Activated T-helper 1 cell treated with anti-CD3 and anti-CD28 coated beads, Interleukin-12 subunit alpha, Interleukin-12 subunit beta, Interleukin-2, Interleukin-4 antibody, amounts not matched to agents 30 ng/mL and 10 ng/mL and 1 ng/mL, durations not matched to agents 14 hours and 24 hours and 36 hours (primary cell): ENCODE results near the gene PRR3. TPM values are rescaled to one million over a fixed set of nuclear protein-coding genes. Genes with fewer than 3 reads are reported as not detected.
A peak's percentile ranks its signal among the peaks of the same experiment; 100 is the strongest.

ENCODE experiments used
- DNase-seq: peaks from one replicate; pipeline ENCODE4 v3.0.0; 2021; ENCODE audit warnings: low spot score
- H3K27ac Mint-ChIP-seq: one replicate; pipeline ENCODE4 v1.8.0; 2021; ENCODE audit warnings: mild to moderate bottlenecking, mixed read lengths
- H3K27me3 Mint-ChIP-seq: one replicate; pipeline ENCODE4 v1.8.0; 2022; ENCODE audit warnings: mild to moderate bottlenecking, moderate library complexity, mixed read lengths; ENCODE audit not compliant: insufficient read depth
- H3K36me3 Mint-ChIP-seq: one replicate; pipeline ENCODE4 v1.8.0; 2021; ENCODE audit warnings: low read depth, mixed read lengths
- H3K4me1 Mint-ChIP-seq: one replicate; pipeline ENCODE4 v1.8.0; 2021; ENCODE audit warnings: low read depth, mixed read lengths
- H3K4me3 Mint-ChIP-seq: one replicate; pipeline ENCODE4 v1.8.0; 2021; ENCODE audit warnings: mild to moderate bottlenecking, moderate library complexity, mixed read lengths
- H3K9me3 Mint-ChIP-seq: one replicate; pipeline ENCODE4 v1.8.0; 2021; ENCODE audit warnings: mixed read lengths
- intact Hi-C: fragments of 100-400 bp; cut with micrococcal nuclease; formaldehyde crosslinking; loops from one replicate; pipeline ENCODE4 v1.15.1; 2024
- total RNA-seq: library from RNA; stranded (reverse); gene quantifications from 2 replicates; pipeline ENCODE4 v1.2.3, GENCODE V29; 2022

Gene PRR3
- total RNA-seq, 1 donor from 2014 or later: 41.6 TPM

- no peaks in the 10 kb centered on the region for H3K27me3 Mint-ChIP-seq
- peaks cover 33% of the 10 kb centered on the region for H3K4me1 Mint-ChIP-seq
- peaks cover 23% of the 10 kb centered on the region for H3K36me3 Mint-ChIP-seq
- H3K27ac Mint-ChIP-seq: no peak overlapping the region
- DNase-seq: no peak
- no peak overlapping the region for H3K4me3 Mint-ChIP-seq
- no peaks in the 10 kb centered on the region for H3K9me3 Mint-ChIP-seq
- intact Hi-C loops: loop anchor here (1.0 to 2.0 kb wide), 4 partner anchors 15 to 543 kb away; no protein-coding TSS in a partner anchor
Observed at GRCh38 chr6:30543821-30544220, 13.3 kb upstream of the PRR3 start.

GRCh38 chr6:30544666-30545272, 12.3 kb upstream of the PRR3 start:
- peaks cover 33% of the 10 kb centered on the region for H3K4me1 Mint-ChIP-seq
- no peaks in the 10 kb centered on the region for H3K27me3 Mint-ChIP-seq
- H3K9me3 Mint-ChIP-seq: no peaks in the 10 kb centered on the region
- no peak overlapping the region for H3K4me3 Mint-ChIP-seq
- H3K36me3 Mint-ChIP-seq: peaks cover 29% of the 10 kb centered on the region
- H3K27ac Mint-ChIP-seq: no peak overlapping the region
- intact Hi-C loops: loop anchor here (1.0 to 2.0 kb wide), 4 partner anchors 16 to 542 kb away; no protein-coding TSS in a partner anchor
- DNase-seq: no peak

GRCh38 chr6:30547454-30547853, 9.6 kb upstream of the PRR3 start:
- no peak overlapping the region for H3K27ac Mint-ChIP-seq
- intact Hi-C loops: no loop called here
- H3K4me3 Mint-ChIP-seq: no peak overlapping the region
- H3K9me3 Mint-ChIP-seq: no peaks in the 10 kb centered on the region
- peaks cover 21% of the 10 kb centered on the region for H3K4me1 Mint-ChIP-seq
- DNase-seq: no peak
- H3K27me3 Mint-ChIP-seq: no peaks in the 10 kb centered on the region
- peaks cover 48% of the 10 kb centered on the region for H3K36me3 Mint-ChIP-seq

- no peak for DNase-seq
- Mint-ChIP-seq H3K27ac (no peak overlapping the region), H3K27me3 (no peaks in the 10 kb centered on the region), H3K9me3 (no peaks in the 10 kb centered on the region), H3K4me1 (peaks cover 12% of the 10 kb centered on the region), H3K36me3 (peaks cover 57% of the 10 kb centered on the region), H3K4me3 (no peak overlapping the region)
- intact Hi-C loops: no loop called here
Observed at GRCh38 chr6:30548375-30548774, 8.7 kb upstream of the PRR3 start.

GRCh38 chr6:30554404-30554803, 2.7 kb upstream of the PRR3 start:
- Mint-ChIP-seq H3K4me3 (peak overlapping the region; percentile 96), H3K27me3 (no peaks in the 10 kb centered on the region), H3K9me3 (no peaks in the 10 kb centered on the region), H3K4me1 (peaks cover 31% of the 10 kb centered on the region), H3K27ac (no peak overlapping the region), H3K36me3 (peaks cover 53% of the 10 kb centered on the region)
- DNase-seq: no peak
- intact Hi-C loops: no loop called here

- peak overlapping the region; percentile 96 for H3K4me3 Mint-ChIP-seq
- no peaks in the 10 kb centered on the region for H3K27me3 Mint-ChIP-seq
- peaks cover 36% of the 10 kb centered on the region for H3K4me1 Mint-ChIP-seq
- H3K27ac Mint-ChIP-seq: peak overlapping the region; percentile 99
- H3K9me3 Mint-ChIP-seq: no peaks in the 10 kb centered on the region
- intact Hi-C loops: loop anchor here (5.0 kb wide), 2 partner anchors 228 to 343 kb away; partner anchors contain the start of genes TRIM26 and TRIM39
- peaks cover 52% of the 10 kb centered on the region for H3K36me3 Mint-ChIP-seq
- DNase-seq: no peak
Observed at GRCh38 chr6:30554962-30555815, 1.9 kb upstream of the PRR3 start.

- Mint-ChIP-seq H3K27ac (peak overlapping the region; percentile 99), H3K27me3 (no peaks in the 10 kb centered on the region), H3K36me3 (peaks cover 47% of the 10 kb centered on the region), H3K4me1 (peaks cover 36% of the 10 kb centered on the region), H3K4me3 (peak overlapping the region; percentile 96), H3K9me3 (no peaks in the 10 kb centered on the region)
- intact Hi-C loops: loop anchor here (1.0 to 5.0 kb wide), 9 partner anchors 14 to 603 kb away; partner anchors contain the start of genes ATAT1, HLA-E, MRPS18B and PPP1R10
- DNase-seq: no peak
Observed at GRCh38 chr6:30555816-30556065, 1.4 kb upstream of the PRR3 start.

- Mint-ChIP-seq H3K27me3 (no peaks in the 10 kb centered on the region), H3K27ac (peak within 1 kb of the TSS; percentile 99), H3K36me3 (peaks cover 44% of the 10 kb centered on the region), H3K4me1 (peaks cover 36% of the 10 kb centered on the region), H3K9me3 (no peaks in the 10 kb centered on the region), H3K4me3 (peak within 1 kb of the TSS; percentile 96)
- intact Hi-C loops: loop anchor here (1.0 to 5.0 kb wide), 9 partner anchors 15 to 602 kb away; partner anchors contain the start of genes ATAT1, HLA-E, MRPS18B and PPP1R10
- DNase-seq: peak; percentile 96
Observed at GRCh38 chr6:30556066-30556905, 809 bp upstream of the PRR3 start, which contains the start of gene GNL1. Gene GNL1, minus strand, starts transcription at chr6:30556489. Its CDS starts 286 bp downstream, at chr6:30556203.

GRCh38 chr6:30557683-30557981, 537 bp downstream of the PRR3 start:
- Mint-ChIP-seq H3K4me3 (peak overlapping the region; percentile 96), H3K4me1 (peaks cover 36% of the 10 kb centered on the region), H3K36me3 (peaks cover 38% of the 10 kb centered on the region), H3K27me3 (no peaks in the 10 kb centered on the region), H3K9me3 (no peaks in the 10 kb centered on the region), H3K27ac (peak overlapping the region; percentile 99)
- intact Hi-C loops: loop anchor here (1.0 to 5.0 kb wide), 7 partner anchors 14 to 491 kb away; partner anchors contain the start of genes ABCF1, ATAT1, MDC1 and PPP1R11
- DNase-seq: no peak

GRCh38 chr6:30560930-30561329, 3.8 kb downstream of the PRR3 start:
- DNase-seq: no peak
- H3K27me3 Mint-ChIP-seq: no peaks in the 10 kb centered on the region
- H3K27ac Mint-ChIP-seq: no peak overlapping the region
- H3K4me3 Mint-ChIP-seq: no peak overlapping the region
- peaks cover 26% of the 10 kb centered on the region for H3K4me1 Mint-ChIP-seq
- H3K36me3 Mint-ChIP-seq: peaks cover 33% of the 10 kb centered on the region
- intact Hi-C loops: no loop called here
- no peaks in the 10 kb centered on the region for H3K9me3 Mint-ChIP-seq

- Mint-ChIP-seq H3K27me3 (no peaks in the 10 kb centered on the region), H3K9me3 (no peaks in the 10 kb centered on the region), H3K27ac (no peak overlapping the region), H3K36me3 (peaks cover 31% of the 10 kb centered on the region), H3K4me3 (no peak overlapping the region), H3K4me1 (peaks cover 22% of the 10 kb centered on the region)
- no peak for DNase-seq
- intact Hi-C loops: no loop called here
Observed at GRCh38 chr6:30562470-30563425, 5.7 kb downstream of the PRR3 start.

- Mint-ChIP-seq H3K4me1 (peaks cover 21% of the 10 kb centered on the region), H3K4me3 (no peak overlapping the region), H3K27me3 (no peaks in the 10 kb centered on the region), H3K27ac (no peak overlapping the region), H3K9me3 (no peaks in the 10 kb centered on the region), H3K36me3 (peaks cover 25% of the 10 kb centered on the region)
- intact Hi-C loops: no loop called here
- DNase-seq: no peak
Observed at GRCh38 chr6:30564114-30564513, 7.0 kb downstream of the PRR3 start.
